ENCODE data around the gene PTPRD.
"Not testable (repeated sequence)": the region's sequence is repeated elsewhere in the genome, so short reads cannot be mapped to it uniquely, and the experiment has no call there.

Gene PTPRD

GRCh38 chr9:9341203-9341602, 1271.6 kb downstream of the PTPRD start:
- no peak for ATAC-seq
- no peak overlapping the region for H3K4me3 Mint-ChIP-seq
- H3K27ac Mint-ChIP-seq = no peak overlapping the region
- H3K9me3 Mint-ChIP-seq = peaks cover 3% of the 10 kb centered on the region
- H3K27me3 Mint-ChIP-seq = no peaks in the 10 kb centered on the region
- no peaks in the 10 kb centered on the region for H3K4me1 Mint-ChIP-seq
- H3K36me3 Mint-ChIP-seq = no peaks in the 10 kb centered on the region

DNA sequence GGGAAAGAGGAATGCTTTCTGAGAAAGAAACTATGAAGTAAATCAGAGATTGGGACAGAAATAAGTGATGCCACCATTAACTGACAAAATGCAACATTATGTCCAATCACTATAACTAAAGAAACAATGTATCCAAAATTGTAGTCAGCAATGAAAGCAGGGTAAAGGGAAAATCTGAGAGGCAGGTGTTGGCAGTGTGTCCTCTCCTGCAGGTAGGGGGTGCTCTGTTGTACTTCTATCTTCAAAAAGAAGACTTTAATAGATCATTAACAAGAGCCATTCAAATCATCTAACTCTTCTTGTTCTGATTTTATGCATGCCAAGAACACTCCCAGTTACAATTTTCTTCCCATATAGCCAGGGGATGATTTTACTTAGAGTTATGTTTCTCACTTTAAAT, 1275.7 kb downstream of the PTPRD start:
- Mint-ChIP-seq H3K9me3 (no peaks in the 10 kb centered on the region), H3K27me3 (no peaks in the 10 kb centered on the region), H3K4me1 (no peaks in the 10 kb centered on the region), H3K27ac (no peak overlapping the region), H3K36me3 (no peaks in the 10 kb centered on the region), H3K4me3 (no peak overlapping the region)
- no peak for ATAC-seq

DNA sequence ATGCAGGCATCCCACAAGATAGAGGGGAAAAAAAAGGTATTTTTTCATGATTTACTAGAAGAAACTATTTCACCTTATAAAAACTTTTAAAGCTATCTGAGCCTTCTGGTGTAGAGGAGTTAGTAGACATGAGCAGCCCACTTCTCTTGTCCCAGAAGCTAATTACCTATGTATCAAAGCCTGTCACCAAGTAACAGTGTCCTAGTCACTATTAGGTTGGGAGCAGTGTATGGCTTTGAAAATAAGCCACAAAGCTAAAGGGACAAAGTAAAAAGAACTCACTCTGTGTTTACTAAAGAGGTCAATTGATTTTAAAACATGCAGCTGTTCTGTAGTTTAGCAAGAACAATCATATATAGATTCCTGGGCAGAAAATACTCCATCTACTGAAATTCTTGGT, 1286.1 kb downstream of the PTPRD start:
- Mint-ChIP-seq H3K4me3 (no peak overlapping the region), H3K36me3 (no peaks in the 10 kb centered on the region)
- ATAC-seq = no peak

GRCh38 chr9:9319007-9319406, 1293.8 kb downstream of the PTPRD start:
- no peak overlapping the region for H3K27ac Mint-ChIP-seq
- ATAC-seq = no peak
- no peak overlapping the region for H3K4me3 Mint-ChIP-seq
- no peaks in the 10 kb centered on the region for H3K4me1 Mint-ChIP-seq
- no peaks in the 10 kb centered on the region for H3K27me3 Mint-ChIP-seq
- H3K9me3 Mint-ChIP-seq = peaks cover 7% of the 10 kb centered on the region
- no peaks in the 10 kb centered on the region for H3K36me3 Mint-ChIP-seq

More for the DNA sequence above, 1286.1 kb downstream of the PTPRD start:
- H3K27me3 Mint-ChIP-seq = no peaks in the 10 kb centered on the region
- H3K9me3 Mint-ChIP-seq = peaks cover 6% of the 10 kb centered on the region
- no peak overlapping the region for H3K27ac Mint-ChIP-seq
- no peaks in the 10 kb centered on the region for H3K4me1 Mint-ChIP-seq

DNA sequence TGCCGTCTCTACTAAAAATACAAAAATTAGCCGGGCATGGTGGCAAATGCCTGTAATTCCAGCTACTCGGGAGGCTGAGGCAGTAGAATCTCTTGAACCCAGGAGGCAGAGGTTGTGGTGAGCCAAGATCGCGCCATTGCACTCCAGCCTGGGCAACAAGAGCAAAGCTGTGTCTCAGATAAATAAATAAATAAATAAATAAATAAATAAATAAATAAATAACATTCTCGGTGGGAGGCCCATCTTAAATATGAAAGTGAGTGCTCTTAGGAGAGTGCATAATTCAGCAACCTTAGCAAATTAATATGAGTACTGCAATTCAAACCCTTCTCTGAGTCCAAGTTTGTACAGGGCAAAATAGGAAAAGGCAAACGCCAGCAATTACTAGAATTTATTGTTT, 1302.1 kb downstream of the PTPRD start:
- ATAC-seq, H3K4me3 Mint-ChIP-seq, H3K9me3 Mint-ChIP-seq, H3K27me3 Mint-ChIP-seq, H3K4me1 Mint-ChIP-seq, H3K36me3 Mint-ChIP-seq, H3K27ac Mint-ChIP-seq: not testable (repeated sequence)

DNA sequence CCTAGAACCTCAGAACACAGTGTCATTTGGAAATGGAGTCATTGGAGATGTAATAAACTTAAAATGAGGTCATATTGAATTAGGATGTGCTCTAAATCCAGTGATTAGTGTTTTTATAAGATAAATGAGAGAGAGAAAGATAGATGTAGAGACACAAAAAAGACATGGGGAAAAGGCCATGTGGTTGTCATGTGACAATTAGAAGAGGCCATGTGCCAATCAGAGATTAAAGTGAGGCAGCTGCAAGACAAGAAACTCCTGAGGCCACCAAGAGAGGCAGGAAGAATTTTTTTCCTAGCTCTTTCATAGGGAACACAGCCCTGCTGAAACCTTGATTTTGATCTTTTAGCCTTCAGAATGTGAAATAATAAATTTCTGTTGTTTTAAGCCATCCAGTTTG, 1307.2 kb downstream of the PTPRD start:
- H3K27ac Mint-ChIP-seq = no peak overlapping the region
- H3K36me3 Mint-ChIP-seq = no peaks in the 10 kb centered on the region
- H3K4me1 Mint-ChIP-seq = no peaks in the 10 kb centered on the region
- H3K4me3 Mint-ChIP-seq = no peak overlapping the region
- ATAC-seq = no peak
- H3K27me3 Mint-ChIP-seq = no peaks in the 10 kb centered on the region
- H3K9me3 Mint-ChIP-seq = no peaks in the 10 kb centered on the region

- no peaks in the 10 kb centered on the region for H3K4me1 Mint-ChIP-seq
- H3K27ac Mint-ChIP-seq = no peak overlapping the region
- no peaks in the 10 kb centered on the region for H3K9me3 Mint-ChIP-seq
- no peaks in the 10 kb centered on the region for H3K36me3 Mint-ChIP-seq
- H3K4me3 Mint-ChIP-seq = no peak overlapping the region
- ATAC-seq = no peak
- H3K27me3 Mint-ChIP-seq = no peaks in the 10 kb centered on the region
Observed at GRCh38 chr9:9299134-9299533, 1313.7 kb downstream of the PTPRD start.

- no peaks in the 10 kb centered on the region for H3K9me3 Mint-ChIP-seq
- no peaks in the 10 kb centered on the region for H3K4me1 Mint-ChIP-seq
- H3K4me3 Mint-ChIP-seq = no peak overlapping the region
- no peak overlapping the region for H3K27ac Mint-ChIP-seq
- H3K36me3 Mint-ChIP-seq = no peaks in the 10 kb centered on the region
- no peaks in the 10 kb centered on the region for H3K27me3 Mint-ChIP-seq
- no peak for ATAC-seq
Observed at GRCh38 chr9:9286001-9286400, 1326.8 kb downstream of the PTPRD start.

- Mint-ChIP-seq H3K27me3 (no peaks in the 10 kb centered on the region), H3K36me3 (no peaks in the 10 kb centered on the region)
- no peak for ATAC-seq
Observed at GRCh38 chr9:9284201-9284600, 1328.6 kb downstream of the PTPRD start.

DNA sequence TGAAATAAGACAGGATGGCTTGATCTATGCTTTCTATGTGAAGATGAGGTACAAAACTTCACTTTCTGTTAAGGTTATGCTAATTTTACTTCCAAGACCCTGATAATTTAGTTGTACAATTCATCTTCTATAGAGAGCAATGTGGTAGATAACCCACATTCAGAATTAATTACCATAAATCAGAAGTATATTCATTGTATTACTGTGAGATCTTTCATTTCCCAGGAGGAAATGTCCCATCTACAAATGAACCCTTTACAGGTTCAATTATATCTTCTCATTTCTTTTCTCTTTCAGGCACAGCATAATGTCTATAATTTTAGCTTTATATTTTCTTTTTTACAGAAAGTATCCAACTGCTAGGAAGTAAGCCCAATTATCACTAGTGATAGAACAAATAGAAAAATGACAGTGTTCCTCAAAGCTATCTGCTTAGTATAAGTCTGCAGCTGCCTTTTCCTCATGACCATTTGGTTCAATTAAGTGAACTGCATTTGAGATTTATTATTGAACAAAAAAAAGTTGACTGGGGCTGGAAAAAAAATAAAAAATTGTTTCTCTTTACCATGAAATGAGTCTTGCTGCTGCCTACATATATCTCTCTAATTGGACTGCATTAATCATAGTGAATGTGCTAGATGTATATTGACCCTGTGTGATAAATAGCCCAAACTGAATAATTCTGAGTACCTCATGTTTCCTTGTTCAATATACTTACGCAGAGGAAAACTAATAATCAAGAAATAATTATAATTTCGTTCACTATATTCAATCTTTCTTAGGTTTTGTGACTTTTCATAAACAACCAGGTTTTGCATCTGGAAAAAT, 1329.4 kb downstream of the PTPRD start:
- ATAC-seq = no peak
- H3K27ac Mint-ChIP-seq = no peak overlapping the region
- no peaks in the 10 kb centered on the region for H3K4me1 Mint-ChIP-seq
- no peaks in the 10 kb centered on the region for H3K36me3 Mint-ChIP-seq
- H3K4me3 Mint-ChIP-seq = no peak overlapping the region
- H3K27me3 Mint-ChIP-seq = no peaks in the 10 kb centered on the region
- H3K9me3 Mint-ChIP-seq = no peaks in the 10 kb centered on the region

More at GRCh38 chr9:9284201-9284600, 1328.6 kb downstream of the PTPRD start:
- Mint-ChIP-seq H3K4me1 (no peaks in the 10 kb centered on the region), H3K9me3 (no peaks in the 10 kb centered on the region), H3K4me3 (no peak overlapping the region), H3K27ac (no peak overlapping the region)

GRCh38 chr9:9275601-9276000, 1337.2 kb downstream of the PTPRD start:
- no peak overlapping the region for H3K27ac Mint-ChIP-seq
- H3K4me3 Mint-ChIP-seq = no peak overlapping the region
- no peaks in the 10 kb centered on the region for H3K36me3 Mint-ChIP-seq
- ATAC-seq = no peak
- H3K4me1 Mint-ChIP-seq = no peaks in the 10 kb centered on the region
- H3K9me3 Mint-ChIP-seq = peaks cover 2% of the 10 kb centered on the region
- no peaks in the 10 kb centered on the region for H3K27me3 Mint-ChIP-seq

- Mint-ChIP-seq H3K4me1 (no peaks in the 10 kb centered on the region), H3K36me3 (no peaks in the 10 kb centered on the region), H3K27ac (no peak overlapping the region), H3K4me3 (no peak overlapping the region), H3K9me3 (peaks cover 4% of the 10 kb centered on the region), H3K27me3 (no peaks in the 10 kb centered on the region)
- ATAC-seq = no peak
Observed at GRCh38 chr9:9257999-9258498, 1354.8 kb downstream of the PTPRD start.

GRCh38 chr9:9246726-9247125, 1366.1 kb downstream of the PTPRD start:
- H3K4me1 Mint-ChIP-seq = no peaks in the 10 kb centered on the region
- H3K27ac Mint-ChIP-seq = no peak overlapping the region
- H3K4me3 Mint-ChIP-seq = no peak overlapping the region
- ATAC-seq = no peak
- peaks cover 7% of the 10 kb centered on the region for H3K9me3 Mint-ChIP-seq
- no peaks in the 10 kb centered on the region for H3K36me3 Mint-ChIP-seq
- H3K27me3 Mint-ChIP-seq = no peaks in the 10 kb centered on the region

DNA sequence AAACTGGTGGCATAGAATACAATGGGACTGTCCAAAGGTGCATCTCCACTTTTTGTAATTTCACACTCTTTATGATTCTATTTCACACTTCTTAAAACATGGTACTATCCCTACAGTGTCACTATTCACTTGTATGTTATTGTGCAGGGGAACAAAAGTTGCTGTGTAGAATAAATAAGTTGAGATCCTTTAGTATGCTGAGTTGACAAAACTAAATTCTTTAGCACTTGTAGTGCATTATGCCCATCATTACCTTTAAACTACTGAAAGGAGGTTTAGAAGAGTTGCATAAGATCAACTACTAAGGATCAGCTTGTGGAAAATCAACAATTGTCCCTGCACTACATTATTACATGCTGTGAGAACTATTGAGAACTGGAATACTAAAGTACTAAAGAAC, 1380.9 kb downstream of the PTPRD start:
- Mint-ChIP-seq H3K27ac (no peak overlapping the region), H3K27me3 (no peaks in the 10 kb centered on the region), H3K4me1 (no peaks in the 10 kb centered on the region), H3K9me3 (peaks cover 8% of the 10 kb centered on the region), H3K36me3 (no peaks in the 10 kb centered on the region), H3K4me3 (no peak overlapping the region)
- ATAC-seq = no peak

GRCh38 chr9:9229269-9229668, 1383.5 kb downstream of the PTPRD start:
- Mint-ChIP-seq H3K36me3 (no peaks in the 10 kb centered on the region), H3K4me3 (no peak overlapping the region), H3K27ac (no peak overlapping the region), H3K4me1 (no peaks in the 10 kb centered on the region), H3K27me3 (no peaks in the 10 kb centered on the region), H3K9me3 (peaks cover 3% of the 10 kb centered on the region)
- no peak for ATAC-seq

DNA sequence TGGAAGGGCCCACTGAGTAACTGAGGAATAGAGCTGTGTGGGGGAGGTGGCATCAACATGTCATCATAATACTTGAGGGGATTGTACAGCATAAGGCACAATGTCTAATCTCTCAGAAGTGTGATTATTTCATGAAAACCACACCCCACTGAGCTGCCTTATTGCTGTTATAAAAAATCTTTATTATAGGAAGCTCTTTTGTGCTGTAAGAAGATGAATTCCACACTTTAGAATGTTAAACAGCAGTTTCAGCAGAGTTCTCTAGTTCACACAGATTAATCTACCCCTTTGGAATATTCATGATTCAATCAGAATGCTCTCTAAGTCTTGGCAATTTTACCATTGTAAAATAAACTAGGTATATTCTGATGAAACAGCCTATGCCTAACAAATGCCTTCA, 1389.6 kb downstream of the PTPRD start:
- Mint-ChIP-seq H3K36me3 (no peaks in the 10 kb centered on the region), H3K4me1 (no peaks in the 10 kb centered on the region), H3K27ac (no peak overlapping the region), H3K4me3 (no peak overlapping the region), H3K27me3 (no peaks in the 10 kb centered on the region), H3K9me3 (no peaks in the 10 kb centered on the region)
- ATAC-seq = no peak
